Measurements from ENCODE around the gene KCNIP4. TPM values are rescaled to one million over a fixed set of nuclear protein-coding genes. Genes with fewer than 3 reads are reported as not detected.

The KCNIP4 gene
- total and polyA plus RNA-seq, 10 of the 15 experiments (the other 5 are each of a cell fraction or from before 2014, with no cell fraction given) = 0.03 to 0.23 (median 0.13) TPM; not detected in 7

- Histone ChIP-seq H3K27ac (ENCODE audit: control insufficient read depth, insufficient read depth) (no peak overlapping the region), H4K20me1 (ENCODE audit: control insufficient read depth, insufficient read depth) (no peaks in the 10 kb centered on the region), H3K27me3 (replicated peaks in 1 of 2; ENCODE audit: control insufficient read depth in 2 of 2, insufficient read depth in 2 of 2, low read length in 1 of 2) (no peaks in the 10 kb centered on the region), H2AFZ (ENCODE audit: control insufficient read depth, low read depth, low read length) (no peak overlapping the region), H3K4me1 (ENCODE audit: control insufficient read depth, insufficient read depth, low read length) (no peaks in the 10 kb centered on the region), H3K79me2 (ENCODE audit: control insufficient read depth, insufficient read depth, low read length) (no peaks in the 10 kb centered on the region), H3K9me3 (replicated peaks; ENCODE audit: control insufficient read depth, insufficient read depth, low read length) (no peaks in the 10 kb centered on the region), H3K4me2 (ENCODE audit: control insufficient read depth, insufficient read depth) (no peak overlapping the region), H3K36me3 (ENCODE audit: control insufficient read depth in 2 of 2, insufficient read depth in 2 of 2, low read length in 1 of 2) (no peaks in the 10 kb centered on the region), H3K9ac (ENCODE audit: control insufficient read depth, insufficient read depth, low read length) (no peak overlapping the region), H3K4me3 (no peak overlapping the region)
- TF ChIP-seq, protein P1, sequence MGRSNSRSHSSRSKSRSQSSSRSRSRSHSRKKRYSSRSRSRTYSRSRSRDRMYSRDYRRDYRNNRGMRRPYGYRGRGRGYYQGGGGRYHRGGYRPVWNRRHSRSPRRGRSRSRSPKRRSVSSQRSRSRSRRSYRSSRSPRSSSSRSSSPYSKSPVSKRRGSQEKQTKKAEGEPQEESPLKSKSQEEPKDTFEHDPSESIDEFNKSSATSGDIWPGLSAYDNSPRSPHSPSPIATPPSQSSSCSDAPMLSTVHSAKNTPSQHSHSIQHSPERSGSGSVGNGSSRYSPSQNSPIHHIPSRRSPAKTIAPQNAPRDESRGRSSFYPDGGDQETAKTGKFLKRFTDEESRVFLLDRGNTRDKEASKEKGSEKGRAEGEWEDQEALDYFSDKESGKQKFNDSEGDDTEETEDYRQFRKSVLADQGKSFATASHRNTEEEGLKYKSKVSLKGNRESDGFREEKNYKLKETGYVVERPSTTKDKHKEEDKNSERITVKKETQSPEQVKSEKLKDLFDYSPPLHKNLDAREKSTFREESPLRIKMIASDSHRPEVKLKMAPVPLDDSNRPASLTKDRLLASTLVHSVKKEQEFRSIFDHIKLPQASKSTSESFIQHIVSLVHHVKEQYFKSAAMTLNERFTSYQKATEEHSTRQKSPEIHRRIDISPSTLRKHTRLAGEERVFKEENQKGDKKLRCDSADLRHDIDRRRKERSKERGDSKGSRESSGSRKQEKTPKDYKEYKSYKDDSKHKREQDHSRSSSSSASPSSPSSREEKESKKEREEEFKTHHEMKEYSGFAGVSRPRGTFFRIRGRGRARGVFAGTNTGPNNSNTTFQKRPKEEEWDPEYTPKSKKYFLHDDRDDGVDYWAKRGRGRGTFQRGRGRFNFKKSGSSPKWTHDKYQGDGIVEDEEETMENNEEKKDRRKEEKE (IDR thresholded peaks at IDR 0.05) = no peak
- TF ChIP-seq ZNF592 (IDR thresholded peaks at IDR 0.05) = no peak
- TF ChIP-seq TCF3 (IDR thresholded peaks at IDR 0.05; ENCODE audit: borderline replicate concordance, insufficient read depth, low read depth, low read length) = no peak
- TF ChIP-seq KLF5 (IDR thresholded peaks at IDR 0.05; ENCODE audit: partially characterized antibody) = no peak
- TF ChIP-seq CHD4 (IDR thresholded peaks at IDR 0.05) = no peak
- TF ChIP-seq SMAD1 (IDR thresholded peaks at IDR 0.05; ENCODE audit: low read depth, partially characterized antibody) = no peak
- no peak for TF ChIP-seq CHD2 (IDR thresholded peaks at IDR 0.05; ENCODE audit: borderline replicate concordance, low read depth, low read length)
- TF ChIP-seq, protein P2, sequence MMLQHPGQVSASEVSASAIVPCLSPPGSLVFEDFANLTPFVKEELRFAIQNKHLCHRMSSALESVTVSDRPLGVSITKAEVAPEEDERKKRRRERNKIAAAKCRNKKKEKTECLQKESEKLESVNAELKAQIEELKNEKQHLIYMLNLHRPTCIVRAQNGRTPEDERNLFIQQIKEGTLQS (IDR thresholded peaks at IDR 0.05; ENCODE audit: borderline replicate concordance, extremely low read depth, low read depth, low read length) = no peak
- no peak for TF ChIP-seq BCL3 (IDR thresholded peaks at IDR 0.05; ENCODE audit: borderline replicate concordance, insufficient read depth, low read depth, low read length, poor library complexity, severe bottlenecking)
- no peak for TF ChIP-seq ZNF274 (IDR thresholded peaks at IDR 0.05; ENCODE audit: insufficient read depth, insufficient read length)
- TF ChIP-seq TBL1XR1 (IDR thresholded peaks at IDR 0.05; ENCODE audit: low read depth, low read length) = no peak
- no peak for TF ChIP-seq POU2F2 (IDR thresholded peaks at IDR 0.05; ENCODE audit: borderline replicate concordance, low read depth, low read length)
- intact Hi-C loops (cut with micrococcal nuclease; ENCODE audit: unreplicated experiment) (no loop called here), in situ Hi-C loops (cut with MboI) (no loop called here)
- no peak for ATAC-seq
- POLR2A ChIA-PET = no interaction called here
- CTCF ChIA-PET = no interaction called here
- SMC1A ChIA-PET (ENCODE audit: uncharacterized antibody, unreplicated experiment) = no interaction called here
- 0% methylated on average over 2 of the region's 2 CpGs for WGBS (ENCODE audit: insufficient coverage, insufficient replicate concordance, low lambda C conversion rate, missing lambda C conversion rate)
- no TSS peak for BruUV-seq (replicated peaks)
- RAD21 ChIA-PET (ENCODE audit: unreplicated experiment) = no interaction called here
- FAIRE-seq = no peak
- no peak for DNase-seq (ENCODE audit: low read depth, low spot score)
Measured at GRCh38 chr4:21569638-21570037, 378.9 kb downstream of the KCNIP4 start.

Data from GM12878 (cell line).